Fibroblast of villous mesenchyme (primary cell): ENCODE data around the gene CCDC27. TPM values are rescaled to one million over a fixed set of nuclear protein-coding genes. Genes with fewer than 3 reads are reported as not detected.

Experiments
- DNase-seq: peaks from one replicate; pipeline ENCODE4 v3.0.0-alpha.2; 2010; ENCODE audit warnings: low read depth
- H3K4me3 ChIP-seq: 2 replicates; pipeline ENCODE4 v1.5.1; 2011; ENCODE audit warnings: low read depth, mild to moderate bottlenecking, low read length
- total RNA-seq: library from RNA; depleted of rRNA; stranded (reverse); fragments of >200 nt; gene quantifications from 2 replicates; pipeline ENCODE4 v1.2.3, GENCODE V29; 2012
- TF ChIP-seq, protein P1 (sequence below): IDR thresholded peaks from 2 replicates; pipeline ENCODE4 v1.5.1; 2012; ENCODE audit warnings: low read depth, mild to moderate bottlenecking, low read length; ENCODE audit not compliant: insufficient read depth

CCDC27 gene
- total RNA-seq, 1 donor: not detected

DNA sequence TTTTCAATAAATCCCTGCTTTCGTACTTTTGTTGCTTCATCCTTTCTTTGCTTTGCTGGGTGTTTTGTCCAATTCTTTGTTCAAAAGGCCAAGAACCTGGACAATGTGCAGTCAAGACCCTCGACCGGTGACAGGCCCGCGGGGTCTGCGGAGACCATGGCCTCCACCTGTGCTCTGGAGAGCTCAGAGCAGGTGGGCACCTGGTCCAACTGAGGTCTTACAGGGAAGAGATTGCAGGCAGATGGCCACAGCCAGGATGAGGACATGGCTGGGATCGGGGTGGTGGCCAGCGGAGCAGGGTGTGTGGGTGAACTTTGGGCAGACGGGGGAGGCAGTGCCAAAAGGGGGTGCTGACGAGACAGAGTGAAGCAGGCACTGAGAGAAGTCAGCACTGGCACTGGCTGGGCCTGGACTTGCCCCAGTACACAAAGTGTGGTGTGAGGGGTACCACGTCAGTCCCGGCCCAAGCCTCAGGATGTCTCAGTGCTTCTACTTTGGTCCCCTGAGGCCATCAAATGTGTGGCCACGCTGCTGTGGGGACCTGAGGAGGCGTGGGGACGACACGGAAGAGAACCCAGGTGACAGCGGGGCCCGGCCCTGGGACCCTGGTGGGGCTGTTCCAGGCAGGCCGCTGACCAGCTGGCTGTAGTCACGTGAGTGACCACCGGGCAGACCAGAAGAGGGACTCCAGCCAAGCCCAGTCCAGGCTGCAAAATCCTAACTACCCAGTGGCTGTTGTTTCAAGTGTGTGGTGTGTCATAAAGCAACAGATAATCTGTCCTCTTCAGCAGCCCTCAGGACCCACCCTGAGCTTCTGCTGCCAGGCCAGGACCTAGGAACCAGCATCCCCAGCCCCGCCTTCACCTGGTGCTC is 10.4 kb upstream of the CCDC27 start:
- TF ChIP-seq, protein P1, sequence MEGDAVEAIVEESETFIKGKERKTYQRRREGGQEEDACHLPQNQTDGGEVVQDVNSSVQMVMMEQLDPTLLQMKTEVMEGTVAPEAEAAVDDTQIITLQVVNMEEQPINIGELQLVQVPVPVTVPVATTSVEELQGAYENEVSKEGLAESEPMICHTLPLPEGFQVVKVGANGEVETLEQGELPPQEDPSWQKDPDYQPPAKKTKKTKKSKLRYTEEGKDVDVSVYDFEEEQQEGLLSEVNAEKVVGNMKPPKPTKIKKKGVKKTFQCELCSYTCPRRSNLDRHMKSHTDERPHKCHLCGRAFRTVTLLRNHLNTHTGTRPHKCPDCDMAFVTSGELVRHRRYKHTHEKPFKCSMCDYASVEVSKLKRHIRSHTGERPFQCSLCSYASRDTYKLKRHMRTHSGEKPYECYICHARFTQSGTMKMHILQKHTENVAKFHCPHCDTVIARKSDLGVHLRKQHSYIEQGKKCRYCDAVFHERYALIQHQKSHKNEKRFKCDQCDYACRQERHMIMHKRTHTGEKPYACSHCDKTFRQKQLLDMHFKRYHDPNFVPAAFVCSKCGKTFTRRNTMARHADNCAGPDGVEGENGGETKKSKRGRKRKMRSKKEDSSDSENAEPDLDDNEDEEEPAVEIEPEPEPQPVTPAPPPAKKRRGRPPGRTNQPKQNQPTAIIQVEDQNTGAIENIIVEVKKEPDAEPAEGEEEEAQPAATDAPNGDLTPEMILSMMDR: no peak

DNA sequence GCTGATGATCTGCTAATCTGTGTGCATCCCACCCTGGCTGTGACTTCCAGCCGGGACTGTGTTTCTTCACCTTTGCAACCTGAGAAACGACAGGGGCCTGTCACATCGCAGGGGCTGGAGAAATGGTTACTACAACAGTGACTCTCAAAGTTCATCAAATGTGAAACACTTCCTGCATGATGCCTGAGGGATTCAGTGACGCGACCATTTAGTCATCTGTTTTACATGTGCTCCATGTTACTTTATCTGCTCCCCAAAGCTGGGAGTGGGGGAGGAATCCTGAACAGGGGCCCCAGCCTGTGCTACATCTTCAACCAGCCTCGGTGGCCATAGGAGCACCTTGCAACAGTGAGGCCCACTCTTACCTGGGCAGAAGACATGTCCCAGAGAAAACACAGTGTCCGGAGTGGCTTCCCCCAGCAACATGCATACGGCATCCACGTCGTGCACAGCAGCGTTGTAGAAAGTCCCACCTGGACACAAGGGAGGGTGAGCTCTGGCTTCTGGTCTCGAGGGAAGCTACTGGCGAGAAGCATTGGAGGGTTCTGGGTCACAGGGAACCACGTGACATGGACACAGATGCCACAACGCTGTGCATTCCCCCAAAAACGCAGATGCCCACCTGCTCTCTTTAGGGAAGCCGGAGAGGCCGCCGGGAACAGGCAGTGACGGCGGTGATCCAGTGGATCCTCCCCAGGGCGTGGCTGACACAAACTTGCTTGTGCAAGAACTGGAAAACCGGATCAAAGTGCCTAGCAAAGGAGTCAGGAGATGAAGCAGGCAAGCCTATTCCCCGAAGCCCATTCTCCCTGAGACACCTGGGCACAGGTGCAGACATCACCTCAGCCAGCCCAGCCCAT is 9.6 kb upstream of the CCDC27 start:
- no peak overlapping the region for H3K4me3 ChIP-seq
- no peak for DNase-seq
- TF ChIP-seq, protein P1: no peak

More for the DNA sequence above, 10.4 kb upstream of the CCDC27 start:
- no peak overlapping the region for H3K4me3 ChIP-seq
- DNase-seq: no peak

DNA sequence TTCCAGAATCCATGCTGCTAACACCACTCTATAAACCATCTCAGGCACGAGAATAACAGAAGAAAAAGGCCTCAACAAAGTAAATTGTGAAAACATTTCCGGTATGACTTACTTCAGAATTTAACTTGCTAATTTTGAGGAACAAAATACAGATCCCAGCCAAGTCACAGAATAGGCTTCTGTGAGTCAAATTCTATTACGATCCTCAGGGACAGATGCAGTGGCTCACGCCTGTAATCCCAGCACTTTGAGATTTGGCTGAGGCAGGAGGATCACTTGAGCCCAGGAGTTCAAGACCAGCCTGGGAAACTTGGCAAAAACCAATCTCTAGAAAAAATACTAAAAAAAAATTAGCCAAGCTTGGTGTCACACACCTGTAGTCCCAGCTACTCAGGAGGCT is 8.8 kb upstream of the CCDC27 start:
- TF ChIP-seq, protein P1: no peak
- no peak for DNase-seq
- H3K4me3 ChIP-seq: no peak overlapping the region

DNA sequence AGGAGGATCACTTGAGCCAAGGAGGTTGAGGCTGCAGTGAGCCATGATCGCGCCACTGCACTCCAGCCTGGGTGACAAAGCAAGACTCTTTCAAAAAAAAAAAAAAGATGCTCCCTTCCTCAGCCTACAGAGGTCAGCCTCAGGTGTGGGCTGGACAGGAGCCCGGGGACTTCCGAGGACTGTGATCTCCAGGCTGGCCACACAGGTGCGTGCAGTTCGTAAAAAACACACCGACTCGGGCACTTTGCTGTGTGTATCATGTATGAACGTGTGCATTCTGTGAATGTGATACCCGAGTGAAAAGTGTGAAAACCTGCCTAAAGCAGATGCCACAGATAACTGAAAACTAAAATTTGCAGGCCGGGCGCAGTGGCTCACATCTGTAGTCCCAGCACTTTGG is 8.4 kb upstream of the CCDC27 start:
- DNase-seq: no peak
- H3K4me3 ChIP-seq: no peak overlapping the region
- TF ChIP-seq, protein P1: no peak

DNA sequence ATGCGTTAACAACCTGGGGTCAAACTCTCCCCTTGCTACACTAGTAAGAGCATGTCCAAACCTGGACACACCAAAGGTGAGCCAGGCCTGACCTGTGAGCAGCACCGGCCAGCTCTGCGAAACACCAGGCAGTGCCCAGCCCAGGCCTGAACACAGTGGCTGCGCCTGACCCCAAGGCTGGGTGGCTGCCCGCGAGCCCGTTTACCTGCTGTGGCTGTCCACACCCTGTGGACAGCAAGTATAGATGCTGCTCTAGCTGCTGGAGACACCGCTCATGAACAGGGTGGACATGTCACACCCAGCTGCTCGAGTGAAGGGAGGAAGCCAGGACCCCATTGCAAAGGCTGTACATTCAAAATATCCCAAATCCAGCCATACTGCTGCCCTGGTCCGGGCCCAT is 7.6 kb upstream of the CCDC27 start:
- TF ChIP-seq, protein P1: no peak
- DNase-seq: no peak
- H3K4me3 ChIP-seq: no peak overlapping the region

DNA sequence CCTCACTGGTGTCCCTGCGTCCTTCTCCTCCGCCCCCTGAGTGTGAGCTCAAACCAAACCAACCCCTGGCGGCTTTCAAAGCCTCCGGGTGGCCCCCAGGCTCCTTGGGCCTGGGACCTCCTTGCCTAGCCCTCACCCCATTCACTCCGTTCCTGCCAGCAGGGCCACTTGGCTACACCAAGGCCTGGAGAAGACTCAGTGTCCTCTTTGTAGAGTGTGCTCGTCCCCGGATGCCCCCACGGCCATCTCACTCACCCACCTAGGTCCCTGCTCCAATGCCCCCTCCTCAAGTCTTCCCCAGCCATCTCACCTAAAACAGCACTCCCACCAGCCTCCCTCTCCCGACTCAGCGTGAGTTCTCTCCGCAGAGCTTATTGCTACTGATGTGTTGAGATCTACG is 7.2 kb upstream of the CCDC27 start:
- H3K4me3 ChIP-seq: no peak overlapping the region
- no peak for DNase-seq
- TF ChIP-seq, protein P1: no peak
